CD4-positive, alpha-beta T cell (primary cell): ENCODE data around the gene HNRNPCL1. TPM values are rescaled to one million over a fixed set of nuclear protein-coding genes. Genes with fewer than 3 reads are reported as not detected.

Experiments
- ATAC-seq: fragments of 200-7000 bp; cut with Tn5 transposase; one replicate; pipeline ENCODE4 v1.10.0; 2022; ENCODE audit warnings: mild to moderate bottlenecking; ENCODE audit not compliant: poor library complexity
- CTCF ChIA-PET: fragments of 350-600 bp; sonication (Branson Sonifier 250); formaldehyde crosslinking; loops from one replicate; lab custom pipeline; 2021; ENCODE audit warnings: antibody characterized with exemption, inconsistent platforms; lab: Charles Lee
- POLR2A ChIA-PET: fragments of 350-600 bp; sonication (Branson Sonifier 250); formaldehyde crosslinking; loops from one replicate; lab custom pipeline; 2021; ENCODE audit warnings: antibody characterized with exemption, inconsistent platforms; lab: Charles Lee
- DNase-seq, 14 experiments: peaks; one replicate each; pipeline ENCODE4 v3.0.0-alpha.2; 2013 to 2020; ENCODE audit warnings: mixed read lengths in 2 of 14
- H3K27ac ChIP-seq, 2 donors: one replicate each; pipeline versions ENCODE4 v1.5.1 to v1.7.0; 2013; ENCODE audit warnings: low read length in 2 of 2, low read depth in 1 of 2, mild to moderate bottlenecking in 1 of 2
- H3K27me3 ChIP-seq, 2 experiments: 1 replicate in 1 of 2; 2 replicates in 1 of 2; pipeline versions ENCODE4 v1.6.1 to v1.7.0; 2013; ENCODE audit warnings: low read length in 2 of 2, control low read depth in 1 of 2, mild to moderate bottlenecking in 1 of 2, moderate library complexity in 1 of 2; ENCODE audit not compliant: insufficient read depth in 2 of 2, control insufficient read depth in 1 of 2
- H3K36me3 ChIP-seq: one replicate; pipeline ENCODE4 v1.6.1; 2013; ENCODE audit warnings: low read length, control low read depth; ENCODE audit not compliant: insufficient read depth
- H3K4me1 ChIP-seq: one replicate; pipeline ENCODE4 v1.6.1; 2013; ENCODE audit warnings: low read length, control low read depth; ENCODE audit not compliant: insufficient read depth
- H3K4me3 ChIP-seq: one replicate; pipeline ENCODE4 v1.5.1; 2013; ENCODE audit warnings: mild to moderate bottlenecking, low read length, moderate library complexity
- H3K9me3 ChIP-seq, 2 experiments: 1 replicate in 1 of 2; 2 replicates in 1 of 2; pipeline versions ENCODE4 v1.6.1 to v1.7.0; 2013; ENCODE audit warnings: low read length in 2 of 2, mild to moderate bottlenecking in 2 of 2, control low read depth in 1 of 2, moderate library complexity in 1 of 2; ENCODE audit not compliant: control insufficient read depth in 1 of 2, insufficient read depth in 1 of 2
- H3K27ac Mint-ChIP-seq: one replicate; pipeline ENCODE4 v1.8.0; 2020; ENCODE audit warnings: mixed read lengths
- H3K27me3 Mint-ChIP-seq: one replicate; pipeline ENCODE4 v1.8.0; 2021; ENCODE audit warnings: mixed read lengths
- H3K36me3 Mint-ChIP-seq: one replicate; pipeline ENCODE4 v1.8.0; 2021; ENCODE audit warnings: low read depth, mixed read lengths
- H3K4me1 Mint-ChIP-seq: one replicate; pipeline ENCODE4 v1.8.0; 2021; ENCODE audit warnings: low read depth, mixed read lengths
- H3K4me3 Mint-ChIP-seq: one replicate; pipeline ENCODE4 v1.8.0; 2020; ENCODE audit warnings: mild to moderate bottlenecking, mixed read lengths
- H3K9me3 Mint-ChIP-seq: one replicate; pipeline ENCODE4 v1.8.0; 2020; ENCODE audit warnings: mixed read lengths
- intact Hi-C, 2 experiments: fragments of 100-400 bp; cut with DNase I in 1 of 2; cut with micrococcal nuclease in 1 of 2; formaldehyde crosslinking; loops; one replicate each; pipeline versions ENCODE4 v1.15.1 to v1.9.0; 2023 to 2025; cut with DNase I, micrococcal nuclease
- total RNA-seq, 174 experiments: library from RNA in 2 of 174; stranded (reverse) in 2 of 174; gene quantifications; one replicate each; pipeline ENCODE4 v1.2.3 and lab custom pipeline; 2021 to 2026
- TF ChIP-seq, protein P1 (sequence below): fragments of 200-600 bp; IDR thresholded peaks from one replicate; pipeline ENCODE4 v1.8.0; 2022; ENCODE audit warnings: antibody characterized with exemption, mild to moderate bottlenecking

Gene HNRNPCL1
- total RNA-seq, 2 experiments from 2014 or later = not detected

DNA sequence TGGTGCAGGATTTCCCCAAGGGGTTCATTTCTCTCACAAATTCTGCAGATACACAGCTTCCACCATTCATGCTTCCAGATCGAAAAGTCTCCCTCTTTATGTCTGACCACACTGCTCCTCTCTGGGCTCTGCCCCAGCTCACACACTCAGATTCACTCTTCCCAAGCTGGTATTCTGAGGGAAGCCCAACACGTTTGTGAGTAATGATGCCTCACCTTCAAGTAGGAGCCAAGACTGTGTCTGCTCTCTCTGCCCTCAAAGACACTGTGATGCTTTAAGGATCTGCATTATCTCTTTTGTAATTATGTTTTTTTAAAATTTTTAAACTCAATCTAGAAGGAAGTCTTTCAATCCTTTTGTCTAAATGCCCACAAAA is 37.1 kb downstream of the HNRNPCL1 start:
- Histone ChIP-seq H3K4me1 (no peaks in the 10 kb centered on the region), H3K36me3 (no peaks in the 10 kb centered on the region), H3K9me3 (peaks cover 0 to 5% of the 10 kb centered on the region in 2 experiments), H3K27ac (no peak overlapping the region), H3K4me3 (no peak overlapping the region), H3K27me3 (peaks cover 2 to 10% of the 10 kb centered on the region in 2 experiments)
- DNase-seq = no peak
- ATAC-seq = no peak
- peaks cover 34% of the 10 kb centered on the region for H3K27me3 Mint-ChIP-seq
- TF ChIP-seq, protein P1, sequence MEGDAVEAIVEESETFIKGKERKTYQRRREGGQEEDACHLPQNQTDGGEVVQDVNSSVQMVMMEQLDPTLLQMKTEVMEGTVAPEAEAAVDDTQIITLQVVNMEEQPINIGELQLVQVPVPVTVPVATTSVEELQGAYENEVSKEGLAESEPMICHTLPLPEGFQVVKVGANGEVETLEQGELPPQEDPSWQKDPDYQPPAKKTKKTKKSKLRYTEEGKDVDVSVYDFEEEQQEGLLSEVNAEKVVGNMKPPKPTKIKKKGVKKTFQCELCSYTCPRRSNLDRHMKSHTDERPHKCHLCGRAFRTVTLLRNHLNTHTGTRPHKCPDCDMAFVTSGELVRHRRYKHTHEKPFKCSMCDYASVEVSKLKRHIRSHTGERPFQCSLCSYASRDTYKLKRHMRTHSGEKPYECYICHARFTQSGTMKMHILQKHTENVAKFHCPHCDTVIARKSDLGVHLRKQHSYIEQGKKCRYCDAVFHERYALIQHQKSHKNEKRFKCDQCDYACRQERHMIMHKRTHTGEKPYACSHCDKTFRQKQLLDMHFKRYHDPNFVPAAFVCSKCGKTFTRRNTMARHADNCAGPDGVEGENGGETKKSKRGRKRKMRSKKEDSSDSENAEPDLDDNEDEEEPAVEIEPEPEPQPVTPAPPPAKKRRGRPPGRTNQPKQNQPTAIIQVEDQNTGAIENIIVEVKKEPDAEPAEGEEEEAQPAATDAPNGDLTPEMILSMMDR = no peak
- no peaks in the 10 kb centered on the region for H3K4me1 Mint-ChIP-seq
- POLR2A ChIA-PET = no interaction called here
- no peak overlapping the region for H3K27ac Mint-ChIP-seq
- intact Hi-C loops = no loop called here
- H3K9me3 Mint-ChIP-seq = peaks cover 1% of the 10 kb centered on the region
- no peak overlapping the region for H3K4me3 Mint-ChIP-seq
- no peaks in the 10 kb centered on the region for H3K36me3 Mint-ChIP-seq
- CTCF ChIA-PET = no interaction called here

DNA sequence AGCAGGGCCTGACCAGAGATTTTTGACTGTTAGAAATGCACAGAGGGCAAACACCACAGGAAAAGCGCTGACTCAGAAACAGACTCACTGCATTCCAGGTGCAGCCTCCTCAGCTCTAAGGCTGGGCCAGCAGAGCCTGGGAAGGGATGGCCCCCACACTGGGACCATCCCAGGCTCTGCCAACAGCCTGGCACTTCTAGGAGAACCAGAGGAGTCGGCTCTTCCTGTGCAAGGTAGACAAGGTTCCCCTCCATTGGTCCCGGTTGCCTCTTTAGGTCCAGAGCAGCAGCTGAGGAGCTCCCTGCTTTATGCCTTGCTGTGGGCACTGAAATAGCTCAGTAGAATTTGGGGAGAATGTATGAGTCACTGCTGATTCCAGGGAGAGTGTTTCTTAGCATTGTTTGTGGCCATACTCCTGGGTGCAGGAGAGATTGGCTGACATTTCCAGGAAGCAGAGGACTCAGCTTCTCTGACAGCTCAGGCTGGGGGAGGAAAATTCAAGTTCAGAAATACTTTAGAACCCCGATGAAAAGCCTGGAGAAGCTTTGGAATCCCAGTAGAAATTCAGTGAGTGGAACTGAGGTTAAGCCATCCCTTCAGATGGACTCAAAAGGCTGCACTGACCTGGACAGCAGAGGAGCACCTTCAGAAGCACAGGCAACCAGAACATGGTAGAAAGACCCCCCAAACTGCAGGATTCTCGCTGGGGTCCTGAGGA is 37.7 kb downstream of the HNRNPCL1 start:
- TF ChIP-seq, protein P1 = no peak

DNA sequence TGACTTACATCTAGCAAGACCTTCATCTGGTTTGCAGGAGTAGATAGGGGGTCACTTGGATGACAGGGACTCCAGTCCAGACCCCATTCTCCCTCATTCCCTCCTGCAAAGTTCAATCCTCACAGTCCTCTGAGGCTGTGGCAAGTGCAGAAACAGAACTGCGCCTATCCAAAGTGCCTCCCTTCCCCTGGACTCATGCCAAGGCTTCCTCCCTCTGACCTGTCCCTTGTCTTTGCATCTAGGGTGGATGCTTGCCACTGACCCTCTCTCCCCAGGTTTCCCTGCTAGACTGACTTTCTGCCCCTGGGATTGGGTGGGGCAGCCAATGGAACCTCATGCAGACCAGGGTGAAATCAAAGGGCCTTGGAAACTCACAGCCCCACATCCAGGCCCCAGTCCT is 38.6 kb downstream of the HNRNPCL1 start:
- Histone ChIP-seq H3K27me3 (peaks cover 2 to 10% of the 10 kb centered on the region in 2 experiments), H3K9me3 (peaks cover 0 to 5% of the 10 kb centered on the region in 2 experiments), H3K27ac (no peak overlapping the region), H3K36me3 (no peaks in the 10 kb centered on the region), H3K4me1 (no peaks in the 10 kb centered on the region), H3K4me3 (no peak overlapping the region)
- no peak overlapping the region for H3K27ac Mint-ChIP-seq
- peaks cover 4% of the 10 kb centered on the region for H3K9me3 Mint-ChIP-seq
- TF ChIP-seq, protein P1 = no peak
- H3K4me3 Mint-ChIP-seq = no peak overlapping the region
- DNase-seq = no peak
- intact Hi-C loops = no loop called here
- no peak for ATAC-seq
- ChIA-PET CTCF (no interaction called here), POLR2A (no interaction called here)
- no peaks in the 10 kb centered on the region for H3K36me3 Mint-ChIP-seq
- no peaks in the 10 kb centered on the region for H3K4me1 Mint-ChIP-seq
- H3K27me3 Mint-ChIP-seq = peaks cover 38% of the 10 kb centered on the region

More for the DNA sequence above, 37.7 kb downstream of the HNRNPCL1 start:
- Mint-ChIP-seq H3K27me3 (peaks cover 34% of the 10 kb centered on the region), H3K9me3 (peaks cover 1% of the 10 kb centered on the region), H3K27ac (no peak overlapping the region), H3K4me1 (no peaks in the 10 kb centered on the region), H3K36me3 (no peaks in the 10 kb centered on the region), H3K4me3 (no peak overlapping the region)
- ATAC-seq (no peak), DNase-seq (no peak)
- H3K27ac ChIP-seq = no peak overlapping the region
- peaks cover 0 to 5% of the 10 kb centered on the region in 2 experiments for H3K9me3 ChIP-seq
- intact Hi-C loops = no loop called here
- H3K27me3 ChIP-seq = peaks cover 2 to 10% of the 10 kb centered on the region in 2 experiments
- CTCF ChIA-PET = no interaction called here
- no peaks in the 10 kb centered on the region for H3K36me3 ChIP-seq
- no peaks in the 10 kb centered on the region for H3K4me1 ChIP-seq
- POLR2A ChIA-PET = no interaction called here
- no peak overlapping the region for H3K4me3 ChIP-seq
